ENCODE data around the gene DUSP9. TPM values are rescaled to one million over a fixed set of nuclear protein-coding genes. Genes with fewer than 3 reads are reported as not detected.

The DUSP9 gene
- total RNA-seq, 1 experiment from 2014 or later = 0.92 TPM

DNA sequence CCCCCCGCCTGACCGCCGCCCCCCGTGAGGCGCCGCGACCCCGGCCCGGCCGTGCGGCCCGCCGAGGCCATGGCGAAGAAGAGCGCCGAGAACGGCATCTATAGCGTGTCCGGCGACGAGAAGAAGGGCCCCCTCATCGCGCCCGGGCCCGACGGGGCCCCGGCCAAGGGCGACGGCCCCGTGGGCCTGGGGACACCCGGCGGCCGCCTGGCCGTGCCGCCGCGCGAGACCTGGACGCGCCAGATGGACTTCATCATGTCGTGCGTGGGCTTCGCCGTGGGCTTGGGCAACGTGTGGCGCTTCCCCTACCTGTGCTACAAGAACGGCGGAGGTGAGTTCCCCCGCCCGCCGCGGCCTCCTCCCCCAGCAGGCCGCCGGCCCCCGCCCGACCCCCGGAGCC lies 41.5 kb downstream of the DUSP9 start:
- TF ChIP-seq EZH2 (IDR thresholded peaks at IDR 0.05; ENCODE audit: borderline replicate concordance, low read depth, low read length, poor library complexity, severe bottlenecking) = no peak
- TF ChIP-seq, protein P1, sequence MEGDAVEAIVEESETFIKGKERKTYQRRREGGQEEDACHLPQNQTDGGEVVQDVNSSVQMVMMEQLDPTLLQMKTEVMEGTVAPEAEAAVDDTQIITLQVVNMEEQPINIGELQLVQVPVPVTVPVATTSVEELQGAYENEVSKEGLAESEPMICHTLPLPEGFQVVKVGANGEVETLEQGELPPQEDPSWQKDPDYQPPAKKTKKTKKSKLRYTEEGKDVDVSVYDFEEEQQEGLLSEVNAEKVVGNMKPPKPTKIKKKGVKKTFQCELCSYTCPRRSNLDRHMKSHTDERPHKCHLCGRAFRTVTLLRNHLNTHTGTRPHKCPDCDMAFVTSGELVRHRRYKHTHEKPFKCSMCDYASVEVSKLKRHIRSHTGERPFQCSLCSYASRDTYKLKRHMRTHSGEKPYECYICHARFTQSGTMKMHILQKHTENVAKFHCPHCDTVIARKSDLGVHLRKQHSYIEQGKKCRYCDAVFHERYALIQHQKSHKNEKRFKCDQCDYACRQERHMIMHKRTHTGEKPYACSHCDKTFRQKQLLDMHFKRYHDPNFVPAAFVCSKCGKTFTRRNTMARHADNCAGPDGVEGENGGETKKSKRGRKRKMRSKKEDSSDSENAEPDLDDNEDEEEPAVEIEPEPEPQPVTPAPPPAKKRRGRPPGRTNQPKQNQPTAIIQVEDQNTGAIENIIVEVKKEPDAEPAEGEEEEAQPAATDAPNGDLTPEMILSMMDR (conservative IDR thresholded peaks at IDR 0.05; ENCODE audit: low read depth, low read length) = no peak
- DNase-seq (ENCODE audit: low spot score) = no peak
- Histone ChIP-seq H3K9me3 (ENCODE audit: low read depth, low read length, poor library complexity, severe bottlenecking) (no peaks in the 10 kb centered on the region), H3K4me3 (ENCODE audit: low read depth, low read length, poor library complexity, severe bottlenecking) (peak overlapping the region; percentile 46), H3K4me1 (ENCODE audit: insufficient read depth, low read length, poor library complexity, severe bottlenecking) (peaks cover 5% of the 10 kb centered on the region), H3K36me3 (ENCODE audit: insufficient read depth, low read length, poor library complexity, severe bottlenecking) (no peaks in the 10 kb centered on the region), H3K27ac (ENCODE audit: low read depth, low read length, poor library complexity, severe bottlenecking) (no peak overlapping the region), H3K27me3 (replicated peaks; ENCODE audit: insufficient read depth, low read depth, low read length, poor library complexity) (no peaks in the 10 kb centered on the region)
- intact Hi-C loops (cut with micrococcal nuclease; ENCODE audit: unreplicated experiment) = no loop called here
- ChIA-PET CTCF (no interaction called here), POLR2A (ENCODE audit: low non-redundant PET) (no interaction called here)
- BruUV-seq (replicated peaks) = no TSS peak

DNA sequence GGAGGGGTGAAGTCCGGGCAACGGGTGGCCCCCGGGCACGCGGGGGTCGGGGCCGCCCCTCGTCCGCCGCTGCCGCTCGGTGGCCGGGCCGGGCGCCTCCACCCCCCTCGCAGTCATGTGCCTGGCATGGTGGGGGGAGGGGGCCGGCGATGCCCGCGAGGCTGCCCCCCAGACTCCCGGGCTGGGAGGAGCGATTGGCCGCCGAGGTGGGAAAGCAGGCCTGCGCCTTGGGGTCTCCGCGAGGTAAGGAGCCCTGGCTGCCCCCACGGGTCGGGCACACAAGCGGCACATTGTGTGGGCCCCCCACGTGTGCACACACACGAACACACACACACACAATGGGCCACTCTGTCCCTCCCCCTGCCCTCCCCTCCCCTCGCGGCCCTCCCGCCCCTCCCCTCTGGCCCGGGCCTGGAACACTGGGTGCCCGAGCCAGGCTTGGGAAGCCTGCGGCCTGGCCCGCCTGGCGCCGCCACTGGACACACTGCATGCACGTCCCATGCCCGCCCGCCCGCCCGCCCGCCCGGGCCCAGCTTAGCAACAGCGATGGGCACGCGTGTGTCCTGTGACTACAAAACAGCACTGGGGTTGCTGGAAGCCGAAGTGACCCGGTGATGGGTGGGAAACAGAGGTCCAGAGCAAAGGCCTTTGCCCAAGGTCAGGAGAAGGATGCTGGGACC lies 42.0 kb downstream of the DUSP9 start:
- POLR2A ChIA-PET (ENCODE audit: low non-redundant PET) = no interaction called here
- peaks cover 5% of the 10 kb centered on the region for H3K4me1 ChIP-seq (ENCODE audit: insufficient read depth, low read length, poor library complexity, severe bottlenecking)
- no peaks in the 10 kb centered on the region for H3K36me3 ChIP-seq (ENCODE audit: insufficient read depth, low read length, poor library complexity, severe bottlenecking)
- TF ChIP-seq, protein P1 (conservative IDR thresholded peaks at IDR 0.05; ENCODE audit: low read depth, low read length) = no peak
- TF ChIP-seq EZH2 (IDR thresholded peaks at IDR 0.05; ENCODE audit: borderline replicate concordance, low read depth, low read length, poor library complexity, severe bottlenecking) = no peak
- H3K4me3 ChIP-seq (ENCODE audit: low read depth, low read length, poor library complexity, severe bottlenecking) = peak overlapping the region; percentile 46
- H3K27me3 ChIP-seq (replicated peaks; ENCODE audit: insufficient read depth, low read depth, low read length, poor library complexity) = no peaks in the 10 kb centered on the region
- CTCF ChIA-PET = no interaction called here
- H3K27ac ChIP-seq (ENCODE audit: low read depth, low read length, poor library complexity, severe bottlenecking) = no peak overlapping the region
- no TSS peak for BruUV-seq (replicated peaks)
- no peaks in the 10 kb centered on the region for H3K9me3 ChIP-seq (ENCODE audit: low read depth, low read length, poor library complexity, severe bottlenecking)
- intact Hi-C loops (cut with micrococcal nuclease; ENCODE audit: unreplicated experiment) = no loop called here
- DNase-seq (ENCODE audit: low spot score) = no peak

DNA sequence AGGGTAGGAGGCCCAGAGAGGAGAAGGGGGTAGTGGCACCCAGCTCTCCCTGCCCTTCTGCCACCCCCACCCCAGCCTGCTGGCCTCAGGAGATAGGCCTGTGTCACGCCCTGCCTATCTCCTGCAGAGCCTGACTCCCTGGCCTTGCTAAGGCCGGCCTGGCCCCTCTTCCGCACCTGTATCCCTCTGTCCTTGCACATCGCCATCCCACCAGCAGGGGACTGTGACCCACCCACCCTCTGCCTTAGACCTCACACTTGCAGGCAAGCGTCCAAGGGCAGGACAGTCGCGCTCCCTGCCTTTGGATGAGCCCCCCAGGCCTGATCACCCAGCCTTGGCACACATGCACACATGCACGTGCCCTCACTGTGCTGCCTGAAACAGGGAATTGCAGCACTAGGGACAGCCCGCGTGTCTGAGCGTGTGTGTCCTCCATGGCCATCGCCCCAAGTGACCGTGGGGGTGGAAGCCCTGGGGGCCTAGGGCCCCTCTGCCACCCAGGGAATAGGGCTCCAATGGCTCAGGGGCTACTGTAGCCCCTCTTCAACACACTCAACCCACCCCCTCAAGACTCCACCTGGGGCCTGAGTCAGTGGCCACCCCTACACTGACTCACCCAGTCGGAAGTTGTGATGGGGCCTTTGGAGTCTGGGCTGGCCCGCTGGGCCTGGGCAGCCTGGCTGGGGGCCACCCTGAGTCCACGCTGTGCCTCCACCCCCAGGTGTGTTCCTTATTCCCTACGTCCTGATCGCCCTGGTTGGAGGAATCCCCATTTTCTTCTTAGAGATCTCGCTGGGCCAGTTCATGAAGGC lies 42.9 kb downstream of the DUSP9 start:
- no peak overlapping the region for H3K4me3 ChIP-seq (ENCODE audit: low read depth, low read length, poor library complexity, severe bottlenecking)
- TSS peak; percentile 35 for BruUV-seq (replicated peaks)
- intact Hi-C loops (cut with micrococcal nuclease; ENCODE audit: unreplicated experiment) = no loop called here
- TF ChIP-seq, protein P1 (conservative IDR thresholded peaks at IDR 0.05; ENCODE audit: low read depth, low read length) = no peak
- TF ChIP-seq EZH2 (IDR thresholded peaks at IDR 0.05; ENCODE audit: borderline replicate concordance, low read depth, low read length, poor library complexity, severe bottlenecking) = no peak
- no peaks in the 10 kb centered on the region for H3K27me3 ChIP-seq (replicated peaks; ENCODE audit: insufficient read depth, low read depth, low read length, poor library complexity)
- peaks cover 5% of the 10 kb centered on the region for H3K4me1 ChIP-seq (ENCODE audit: insufficient read depth, low read length, poor library complexity, severe bottlenecking)
- ChIA-PET CTCF (no interaction called here), POLR2A (ENCODE audit: low non-redundant PET) (no interaction called here)
- H3K27ac ChIP-seq (ENCODE audit: low read depth, low read length, poor library complexity, severe bottlenecking) = no peak overlapping the region
- no peak for DNase-seq (ENCODE audit: low spot score)
- H3K9me3 ChIP-seq (ENCODE audit: low read depth, low read length, poor library complexity, severe bottlenecking) = no peaks in the 10 kb centered on the region
- no peaks in the 10 kb centered on the region for H3K36me3 ChIP-seq (ENCODE audit: insufficient read depth, low read length, poor library complexity, severe bottlenecking)

Measured in A673 (cell line).